RWPE2 (cell line): ENCODE measurements around the gene UFC1.

Experiments used
- ATAC-seq: fragments of 200-7000 bp; cut with Tn5 transposase; 3 replicates; pipeline ENCODE4 v1.9.1; 2021; ENCODE audit warnings: low read depth
- DNase-seq: peaks from one replicate; pipeline ENCODE4 v3.0.0-alpha.2; 2020; ENCODE audit warnings: low spot score
- H3K27ac ChIP-seq: fragments of 450-650 bp; 2 replicates; pipeline ENCODE4 v1.5.1; 2017; ENCODE audit warnings: mild to moderate bottlenecking; ENCODE audit not compliant: poor library complexity, severe bottlenecking
- H3K27me3 ChIP-seq: fragments of 250-450 bp; sonication (Bioruptor Pico); 2 replicates; pipeline ENCODE4 v1.5.1; 2021; ENCODE audit warnings: mild to moderate bottlenecking, moderate library complexity; ENCODE audit not compliant: insufficient read depth, poor library complexity, severe bottlenecking
- H3K36me3 ChIP-seq: fragments of 250-450 bp; sonication (Bioruptor Pico); 2 replicates; pipeline ENCODE4 v1.5.1; 2020; ENCODE audit warnings: low read depth, mild to moderate bottlenecking, moderate library complexity
- H3K4me1 ChIP-seq: fragments of 250-450 bp; sonication (Bioruptor Pico); 2 replicates; pipeline ENCODE4 v1.5.1; 2021; ENCODE audit warnings: mild to moderate bottlenecking, moderate library complexity; ENCODE audit not compliant: insufficient read depth, poor library complexity, severe bottlenecking
- H3K4me3 ChIP-seq: fragments of 250-450 bp; sonication (Bioruptor Pico); 2 replicates; pipeline ENCODE4 v1.5.1; 2021; ENCODE audit warnings: mild to moderate bottlenecking, moderate library complexity; ENCODE audit not compliant: severe bottlenecking
- H3K9me3 ChIP-seq: fragments of 250-450 bp; sonication (Bioruptor Pico); 2 replicates; pipeline ENCODE4 v1.5.1; 2021; ENCODE audit warnings: mild to moderate bottlenecking, moderate library complexity; ENCODE audit not compliant: severe bottlenecking
- TF ChIP-seq, protein P1 (sequence below): fragments of 450-650 bp; IDR thresholded peaks from one replicate; pipeline ENCODE4 v1.5.1; 2017; ENCODE audit warnings: mild to moderate bottlenecking, moderate library complexity; ENCODE audit not compliant: poor library complexity, severe bottlenecking

The UFC1 gene

GRCh38 chr1:161198194-161198896 is 44.6 kb downstream of the UFC1 start:
- H3K4me3 ChIP-seq: no peak overlapping the region
- no peaks in the 10 kb centered on the region for H3K27me3 ChIP-seq
- no peaks in the 10 kb centered on the region for H3K9me3 ChIP-seq
- H3K36me3 ChIP-seq: peaks cover 2% of the 10 kb centered on the region
- TF ChIP-seq, protein P1, sequence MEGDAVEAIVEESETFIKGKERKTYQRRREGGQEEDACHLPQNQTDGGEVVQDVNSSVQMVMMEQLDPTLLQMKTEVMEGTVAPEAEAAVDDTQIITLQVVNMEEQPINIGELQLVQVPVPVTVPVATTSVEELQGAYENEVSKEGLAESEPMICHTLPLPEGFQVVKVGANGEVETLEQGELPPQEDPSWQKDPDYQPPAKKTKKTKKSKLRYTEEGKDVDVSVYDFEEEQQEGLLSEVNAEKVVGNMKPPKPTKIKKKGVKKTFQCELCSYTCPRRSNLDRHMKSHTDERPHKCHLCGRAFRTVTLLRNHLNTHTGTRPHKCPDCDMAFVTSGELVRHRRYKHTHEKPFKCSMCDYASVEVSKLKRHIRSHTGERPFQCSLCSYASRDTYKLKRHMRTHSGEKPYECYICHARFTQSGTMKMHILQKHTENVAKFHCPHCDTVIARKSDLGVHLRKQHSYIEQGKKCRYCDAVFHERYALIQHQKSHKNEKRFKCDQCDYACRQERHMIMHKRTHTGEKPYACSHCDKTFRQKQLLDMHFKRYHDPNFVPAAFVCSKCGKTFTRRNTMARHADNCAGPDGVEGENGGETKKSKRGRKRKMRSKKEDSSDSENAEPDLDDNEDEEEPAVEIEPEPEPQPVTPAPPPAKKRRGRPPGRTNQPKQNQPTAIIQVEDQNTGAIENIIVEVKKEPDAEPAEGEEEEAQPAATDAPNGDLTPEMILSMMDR: no peak
- ATAC-seq: peak; percentile 22; the same call in 2 of the 3 replicates
- no peak for DNase-seq
- H3K27ac ChIP-seq: no peak overlapping the region
- peaks cover 6% of the 10 kb centered on the region for H3K4me1 ChIP-seq

- TF ChIP-seq, protein P1: no peak
- peaks cover 6% of the 10 kb centered on the region for H3K4me1 ChIP-seq
- no peak for ATAC-seq
- no peaks in the 10 kb centered on the region for H3K9me3 ChIP-seq
- no peak within 1 kb of the TSS for H3K27ac ChIP-seq
- H3K4me3 ChIP-seq: no peak within 1 kb of the TSS
- H3K27me3 ChIP-seq: no peaks in the 10 kb centered on the region
- no peak for DNase-seq
- H3K36me3 ChIP-seq: peaks cover 8% of the 10 kb centered on the region
These were observed 45.2 kb downstream of the UFC1 start, which contains the start of gene ADAMTS4 for GRCh38 chr1:161198897-161199431. Gene ADAMTS4, minus strand, starts transcription at chr1:161199054. Its CDS starts 427 bp downstream, at chr1:161198627.

GRCh38 chr1:161199506-161200139 is 45.8 kb downstream of the UFC1 start:
- DNase-seq (no peak), ATAC-seq (no peak)
- peaks cover 15% of the 10 kb centered on the region for H3K36me3 ChIP-seq
- TF ChIP-seq, protein P1: no peak
- H3K27me3 ChIP-seq: no peaks in the 10 kb centered on the region
- no peak overlapping the region for H3K4me3 ChIP-seq
- H3K4me1 ChIP-seq: peaks cover 6% of the 10 kb centered on the region
- no peaks in the 10 kb centered on the region for H3K9me3 ChIP-seq
- no peak overlapping the region for H3K27ac ChIP-seq

DNA sequence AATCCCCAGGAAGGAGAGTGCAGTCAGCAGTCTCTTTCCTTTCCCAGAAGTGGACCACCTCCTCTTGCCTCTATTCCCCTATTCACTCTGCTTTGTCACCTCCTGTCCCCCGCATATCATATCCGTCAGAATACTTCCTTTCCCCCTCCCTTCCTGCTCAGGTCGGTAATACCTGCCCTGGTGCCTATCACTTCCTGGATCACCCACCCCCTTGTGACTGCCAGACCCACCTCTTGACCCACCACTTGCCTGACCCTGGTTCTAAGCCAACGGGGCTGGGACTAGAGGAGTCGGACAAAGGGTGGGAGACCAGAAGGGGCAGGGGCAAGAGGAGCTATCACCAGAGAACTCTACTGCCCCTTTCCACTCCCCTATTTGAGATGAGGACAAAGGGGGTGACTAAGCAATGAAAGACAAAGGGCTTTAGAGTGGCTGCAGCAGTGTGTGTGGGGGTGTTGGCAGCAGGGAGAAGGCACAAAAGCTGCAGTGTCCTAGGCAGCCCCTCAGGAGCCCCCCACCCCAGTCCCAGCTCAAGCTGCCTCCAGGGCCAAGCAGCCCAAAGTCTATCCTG is 46.7 kb downstream of the UFC1 start:
- TF ChIP-seq, protein P1: no peak
- no peak for DNase-seq
- Histone ChIP-seq H3K4me1 (peaks cover 6% of the 10 kb centered on the region), H3K36me3 (peaks cover 23% of the 10 kb centered on the region), H3K9me3 (no peaks in the 10 kb centered on the region), H3K27ac (peak overlapping the region; percentile 47), H3K4me3 (no peak overlapping the region), H3K27me3 (no peaks in the 10 kb centered on the region)
- no peak for ATAC-seq
